Skeletal muscle tissue (tissue), 4 donors: ENCODE measurements around the gene CIROP. TPM values are rescaled to one million over a fixed set of nuclear protein-coding genes. Genes with fewer than 3 reads are reported as not detected.

Source experiments
- H3K27ac ChIP-seq: one replicate; pipeline ENCODE4 v1.7.0; 2013; ENCODE audit warnings: mild to moderate bottlenecking, low read depth, low read length, inconsistent platforms
- H3K27me3 ChIP-seq, 3 donors: one replicate each; pipeline ENCODE4 v1.7.0; 2013; ENCODE audit warnings: low read length in 3 of 3; ENCODE audit not compliant: control insufficient read depth in 3 of 3, insufficient read depth in 3 of 3
- H3K36me3 ChIP-seq, 3 donors: one replicate each; pipeline ENCODE4 v1.7.0; 2013; ENCODE audit warnings: low read length in 3 of 3; ENCODE audit not compliant: control insufficient read depth in 3 of 3, insufficient read depth in 3 of 3
- H3K4me1 ChIP-seq, 3 donors: one replicate each; pipeline ENCODE4 v1.7.0; 2013; ENCODE audit warnings: low read length in 3 of 3, mild to moderate bottlenecking in 3 of 3; ENCODE audit not compliant: control insufficient read depth in 3 of 3, insufficient read depth in 3 of 3
- H3K4me3 ChIP-seq, 3 donors: one replicate each; pipeline ENCODE4 v1.7.0; 2013; ENCODE audit warnings: low read length in 3 of 3
- H3K9ac ChIP-seq, 3 donors: one replicate each; pipeline ENCODE4 v1.7.0; 2013; ENCODE audit warnings: low read length in 3 of 3, mild to moderate bottlenecking in 3 of 3, moderate library complexity in 2 of 3, low read depth in 1 of 3
- H3K9me3 ChIP-seq, 3 donors: one replicate each; pipeline ENCODE4 v1.7.0; 2013; ENCODE audit warnings: low read length in 3 of 3; ENCODE audit not compliant: control insufficient read depth in 3 of 3
- total RNA-seq: library from RNA; depleted of rRNA; stranded (reverse); fragments of >200 nt; gene quantifications from one replicate; pipeline ENCODE4 v1.2.3, GENCODE V29; 2014
- donor health status: Osteomylitis.

The CIROP gene
- total RNA-seq, 1 donor from 2014 or later: not detected

- H3K4me3 ChIP-seq: no peak overlapping the region
- peaks cover 0 to 6% (median 3%) of the 10 kb centered on the region in 3 donors for H3K27me3 ChIP-seq
- no peaks in the 10 kb centered on the region for H3K9me3 ChIP-seq
- no peaks in the 10 kb centered on the region for H3K36me3 ChIP-seq
- no peak overlapping the region for H3K27ac ChIP-seq
- no peak overlapping the region for H3K9ac ChIP-seq
- H3K4me1 ChIP-seq: no peaks in the 10 kb centered on the region
These were observed 1.9 kb upstream of the CIROP start for GRCh38 chr14:23106747-23107045.

- H3K9me3 ChIP-seq: no peaks in the 10 kb centered on the region
- no peaks in the 10 kb centered on the region for H3K36me3 ChIP-seq
- H3K4me1 ChIP-seq: no peaks in the 10 kb centered on the region
- no peak overlapping the region for H3K4me3 ChIP-seq
- no peaks in the 10 kb centered on the region for H3K27me3 ChIP-seq
- no peak overlapping the region for H3K27ac ChIP-seq
- H3K9ac ChIP-seq: no peak overlapping the region
These were observed 597 bp upstream of the CIROP start for GRCh38 chr14:23105348-23105824.

- peaks cover 0 to 2% (median 0%) of the 10 kb centered on the region in 3 donors for H3K36me3 ChIP-seq
- peak overlapping the region in 1 of 3 donors; percentile 30 for H3K9ac ChIP-seq
- H3K27me3 ChIP-seq: no peaks in the 10 kb centered on the region
- H3K4me1 ChIP-seq: no peaks in the 10 kb centered on the region
- no peak overlapping the region for H3K4me3 ChIP-seq
- no peak overlapping the region for H3K27ac ChIP-seq
- no peaks in the 10 kb centered on the region for H3K9me3 ChIP-seq
These were observed 659 bp downstream of the CIROP start for GRCh38 chr14:23104070-23104590.

GRCh38 chr14:23103581-23103980, 1.2 kb downstream of the CIROP start:
- no peak overlapping the region for H3K9ac ChIP-seq
- H3K27ac ChIP-seq: no peak overlapping the region
- H3K27me3 ChIP-seq: no peaks in the 10 kb centered on the region
- H3K4me3 ChIP-seq: no peak overlapping the region
- peaks cover 0 to 7% (median 3%) of the 10 kb centered on the region in 3 donors for H3K36me3 ChIP-seq
- H3K9me3 ChIP-seq: no peaks in the 10 kb centered on the region
- no peaks in the 10 kb centered on the region for H3K4me1 ChIP-seq

- Histone ChIP-seq H3K4me3 (no peak overlapping the region), H3K9ac (no peak overlapping the region), H3K27me3 (no peaks in the 10 kb centered on the region), H3K9me3 (no peaks in the 10 kb centered on the region), H3K4me1 (peaks cover 0 to 2% (median 0%) of the 10 kb centered on the region in 3 donors), H3K36me3 (peaks cover 0 to 13% (median 11%) of the 10 kb centered on the region in 3 donors), H3K27ac (no peak overlapping the region)
These were observed 2.0 kb downstream of the CIROP start for GRCh38 chr14:23102801-23103200.

- H3K9ac ChIP-seq: peak overlapping the region in 1 of 3 donors; percentile 4
- no peaks in the 10 kb centered on the region for H3K27me3 ChIP-seq
- no peaks in the 10 kb centered on the region for H3K9me3 ChIP-seq
- no peak overlapping the region for H3K27ac ChIP-seq
- H3K4me1 ChIP-seq: peaks cover under 1 to 6% (median 3%) of the 10 kb centered on the region in 3 donors
- peaks cover 0 to 19% (median 15%) of the 10 kb centered on the region in 3 donors for H3K36me3 ChIP-seq
- H3K4me3 ChIP-seq: no peak overlapping the region
These were observed 2.7 kb downstream of the CIROP start for GRCh38 chr14:23101986-23102625.

GRCh38 chr14:23101213-23101970, 3.4 kb downstream of the CIROP start:
- H3K36me3 ChIP-seq: peaks cover 0 to 19% (median 15%) of the 10 kb centered on the region in 3 donors
- no peaks in the 10 kb centered on the region for H3K9me3 ChIP-seq
- H3K4me3 ChIP-seq: no peak overlapping the region
- no peak overlapping the region for H3K9ac ChIP-seq
- H3K27ac ChIP-seq: no peak overlapping the region
- no peaks in the 10 kb centered on the region for H3K27me3 ChIP-seq
- peaks cover 7 to 11% (median 10%) of the 10 kb centered on the region in 3 donors for H3K4me1 ChIP-seq

GRCh38 chr14:23099212-23099861, 5.5 kb downstream of the CIROP start:
- H3K9me3 ChIP-seq: no peaks in the 10 kb centered on the region
- H3K4me3 ChIP-seq: no peak overlapping the region
- peaks cover 0 to 19% (median 15%) of the 10 kb centered on the region in 3 donors for H3K36me3 ChIP-seq
- H3K9ac ChIP-seq: no peak overlapping the region
- no peaks in the 10 kb centered on the region for H3K27me3 ChIP-seq
- H3K27ac ChIP-seq: no peak overlapping the region
- H3K4me1 ChIP-seq: peaks cover 7 to 15% (median 11%) of the 10 kb centered on the region in 3 donors

GRCh38 chr14:23097786-23098185, 7.0 kb downstream of the CIROP start:
- H3K27me3 ChIP-seq: no peaks in the 10 kb centered on the region
- H3K36me3 ChIP-seq: peaks cover 3 to 24% (median 21%) of the 10 kb centered on the region in 3 donors
- no peak overlapping the region for H3K9ac ChIP-seq
- H3K9me3 ChIP-seq: no peaks in the 10 kb centered on the region
- H3K4me3 ChIP-seq: no peak overlapping the region
- peaks cover 21 to 28% (median 21%) of the 10 kb centered on the region in 3 donors for H3K4me1 ChIP-seq
- no peak overlapping the region for H3K27ac ChIP-seq
